ENCODE measurements around the gene KRT83. TPM values are rescaled to one million over a fixed set of nuclear protein-coding genes. Genes with fewer than 3 reads are reported as not detected.

KRT83 gene
- total RNA-seq, 1 experiment from 2014 or later, result not detected

DNA sequence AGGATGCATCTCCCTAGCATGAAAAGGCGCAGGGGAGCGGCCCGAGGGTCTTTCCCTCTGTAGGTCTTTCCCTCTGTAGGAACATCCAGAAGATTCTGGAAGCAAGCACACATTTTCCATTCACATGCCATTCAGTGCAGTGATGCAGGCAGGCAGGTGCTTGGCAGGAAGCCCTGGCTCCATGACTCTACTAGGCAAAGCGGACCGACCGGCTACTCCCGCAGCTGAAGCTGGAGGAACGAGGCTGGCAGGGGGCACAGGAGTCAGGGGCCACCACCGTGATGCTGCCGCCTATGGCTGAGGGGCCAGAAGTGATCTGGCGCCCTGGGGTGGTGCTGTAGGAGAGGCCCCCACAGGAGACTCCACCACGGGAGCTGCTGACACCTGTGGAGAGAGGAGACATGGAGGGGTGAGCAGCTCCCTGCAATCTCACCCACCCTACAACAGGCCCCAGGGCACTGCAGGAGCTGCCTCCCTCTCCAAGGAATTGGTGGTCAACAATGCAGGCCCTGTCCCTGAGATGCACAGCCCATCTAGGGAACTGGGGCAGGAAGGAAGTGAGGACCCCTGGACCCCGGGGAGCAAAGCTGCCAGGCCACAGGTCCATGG is 39.6 kb upstream of the KRT83 start:
- Histone ChIP-seq H3K79me2 (ENCODE audit: insufficient read depth, low read length) (no peaks in the 10 kb centered on the region), H4K20me1 (ENCODE audit: control insufficient read depth, insufficient read depth, insufficient read length) (no peaks in the 10 kb centered on the region), H4K8ac (replicated peaks; ENCODE audit: insufficient read length, low read depth, low read length) (no peak overlapping the region), H2BK20ac (ENCODE audit: low read depth, low read length, poor library complexity, severe bottlenecking) (no peak overlapping the region), H2AK5ac (ENCODE audit: insufficient read length, low read length) (no peak overlapping the region), H3K56ac (ENCODE audit: insufficient read length, low read depth, low read length) (no peak overlapping the region), H3K79me1 (ENCODE audit: insufficient read depth, low read depth, low read length, poor library complexity, severe bottlenecking) (no peaks in the 10 kb centered on the region), H3K14ac (ENCODE audit: insufficient read depth, low read length) (no peak overlapping the region), H2BK5ac (ENCODE audit: insufficient read length, low read length) (no peak overlapping the region), H3K23me2 (ENCODE audit: insufficient read length, low read depth, low read length, poor library complexity, severe bottlenecking) (no peaks in the 10 kb centered on the region), H3K9me3 (ENCODE audit: control insufficient read depth, low read depth, low read length) (no peaks in the 10 kb centered on the region), H3K9ac (ENCODE audit: extremely low read depth, insufficient read length, low read length) (no peak overlapping the region), H3K4me2 (ENCODE audit: insufficient read depth, insufficient read length, low read length) (no peak overlapping the region), H3K27ac (ENCODE audit: insufficient read length, low read depth, low read length) (no peak overlapping the region), H3K23ac (ENCODE audit: insufficient read length, low read depth, low read length) (no peak overlapping the region), H3K4me1 (ENCODE audit: insufficient read depth, low read length) (no peaks in the 10 kb centered on the region), H4K91ac (ENCODE audit: insufficient read length, low read depth, low read length) (no peak overlapping the region), H3K18ac (ENCODE audit: insufficient read length, low read depth, low read length) (no peak overlapping the region), H3K27me3 (ENCODE audit: insufficient read depth, low read length) (no peaks in the 10 kb centered on the region), H3T11ph (ENCODE audit: low read length) (no peak overlapping the region), H2BK15ac (ENCODE audit: low read depth, low read length) (no peak overlapping the region), H2BK12ac (ENCODE audit: insufficient read length, low read depth, low read length) (no peak overlapping the region), H3K4ac (ENCODE audit: low read depth, low read length) (no peak overlapping the region), H2BK120ac (ENCODE audit: low read depth, low read length, poor library complexity, severe bottlenecking) (no peak overlapping the region), H4K5ac (ENCODE audit: insufficient read length, low read depth, low read length) (no peak overlapping the region), H2AFZ (ENCODE audit: low read length) (no peak overlapping the region)
- Mint-ChIP-seq H3K27ac (no peak overlapping the region), H3K36me3 (ENCODE audit: insufficient read depth in 1 of 3, low read depth in 3 of 3) (no peaks in the 10 kb centered on the region), H3K27me3 (ENCODE audit: low read depth) (peaks cover 7% of the 10 kb centered on the region), H3K4me3 (no peak overlapping the region), H3K4me1 (peaks cover 3 to 9% of the 10 kb centered on the region in 2 experiments; a peak in 3 of 4 replicates), H3K9me3 (no peaks in the 10 kb centered on the region; a peak in 1 of 5 replicates)
- DNase-seq, result no peak
- TF ChIP-seq, protein P1, sequence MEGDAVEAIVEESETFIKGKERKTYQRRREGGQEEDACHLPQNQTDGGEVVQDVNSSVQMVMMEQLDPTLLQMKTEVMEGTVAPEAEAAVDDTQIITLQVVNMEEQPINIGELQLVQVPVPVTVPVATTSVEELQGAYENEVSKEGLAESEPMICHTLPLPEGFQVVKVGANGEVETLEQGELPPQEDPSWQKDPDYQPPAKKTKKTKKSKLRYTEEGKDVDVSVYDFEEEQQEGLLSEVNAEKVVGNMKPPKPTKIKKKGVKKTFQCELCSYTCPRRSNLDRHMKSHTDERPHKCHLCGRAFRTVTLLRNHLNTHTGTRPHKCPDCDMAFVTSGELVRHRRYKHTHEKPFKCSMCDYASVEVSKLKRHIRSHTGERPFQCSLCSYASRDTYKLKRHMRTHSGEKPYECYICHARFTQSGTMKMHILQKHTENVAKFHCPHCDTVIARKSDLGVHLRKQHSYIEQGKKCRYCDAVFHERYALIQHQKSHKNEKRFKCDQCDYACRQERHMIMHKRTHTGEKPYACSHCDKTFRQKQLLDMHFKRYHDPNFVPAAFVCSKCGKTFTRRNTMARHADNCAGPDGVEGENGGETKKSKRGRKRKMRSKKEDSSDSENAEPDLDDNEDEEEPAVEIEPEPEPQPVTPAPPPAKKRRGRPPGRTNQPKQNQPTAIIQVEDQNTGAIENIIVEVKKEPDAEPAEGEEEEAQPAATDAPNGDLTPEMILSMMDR (conservative IDR thresholded peaks at IDR 0.05), result no peak
- no CpG with 5 or more reads among the region's 13 CpGs for WGBS (ENCODE audit: extremely low coverage, insufficient read length, low lambda C conversion rate)
